ENCODE results near the gene RPRD1A. TPM values are rescaled to one million over a fixed set of nuclear protein-coding genes. Genes with fewer than 3 reads are reported as not detected.

RPRD1A gene
- total and polyA plus RNA-seq, 2 of the 4 experiments (the other 2 are of a cell fraction) = 23.3 to 27.2 TPM

DNA sequence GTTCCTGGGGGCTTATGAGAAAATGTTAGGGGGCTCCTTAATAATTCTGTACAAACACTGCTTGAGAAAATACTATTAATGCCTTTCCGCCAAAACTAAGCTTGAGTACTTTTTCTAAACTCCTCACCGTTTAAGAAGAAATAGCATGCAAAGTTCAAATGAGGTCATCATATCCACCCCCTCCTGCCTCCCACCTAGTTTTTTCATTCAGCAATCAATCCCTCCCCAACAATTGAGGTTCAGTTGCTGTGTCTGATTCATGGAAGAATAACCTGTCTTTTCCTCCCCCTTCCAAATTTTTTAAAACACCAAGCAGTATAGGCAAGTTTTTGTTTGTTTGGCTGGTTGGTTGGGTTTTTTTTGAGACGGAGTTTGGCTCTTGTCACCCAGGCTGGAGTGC lies 119.3 kb downstream of the RPRD1A start:
- Histone ChIP-seq H3K27me3 (ENCODE audit: control insufficient read depth, insufficient read depth, low read length) (peaks cover 15% of the 10 kb centered on the region), H3K9ac (ENCODE audit: low read depth, low read length) (no peak overlapping the region), H2AK5ac (ENCODE audit: low read depth, low read length) (no peak overlapping the region), H3K9me1 (ENCODE audit: insufficient read depth, low read length) (no peaks in the 10 kb centered on the region), H3K27ac (ENCODE audit: insufficient read depth, low read length) (no peak overlapping the region), H2BK120ac (ENCODE audit: low read depth, low read length) (no peak overlapping the region), H3K4me2 (ENCODE audit: low read depth, low read length) (no peak overlapping the region), H3K23ac (ENCODE audit: low read depth, low read length) (no peak overlapping the region), H3K4me3 (ENCODE audit: insufficient read depth, low read depth, low read length) (no peak overlapping the region), H2AK9ac (replicated peaks; ENCODE audit: low read depth, low read length, poor library complexity) (no peak overlapping the region), H3K4ac (ENCODE audit: low read depth, low read length) (no peak overlapping the region), H3K9me3 (ENCODE audit: control insufficient read depth, insufficient read depth, low read length) (no peaks in the 10 kb centered on the region), H4K5ac (ENCODE audit: low read depth, low read length) (no peak overlapping the region), H2BK15ac (ENCODE audit: low read depth, low read length) (no peak overlapping the region), H3K36me3 (ENCODE audit: control insufficient read depth, insufficient read depth, low read length) (no peaks in the 10 kb centered on the region), H3K4me1 (ENCODE audit: control insufficient read depth, insufficient read depth, low read length) (peaks cover 1% of the 10 kb centered on the region; the same call in 1 of the 2 replicates), H3K14ac (replicated peaks; ENCODE audit: low read depth, low read length) (no peak overlapping the region), H2BK20ac (ENCODE audit: low read depth, low read length) (no peak overlapping the region), H2AFZ (replicated peaks; ENCODE audit: low read length, poor library complexity) (no peak overlapping the region), H3K56ac (ENCODE audit: extremely low read depth, insufficient read depth, low read length) (no peak overlapping the region), H4K20me1 (ENCODE audit: insufficient read depth, low read length) (no peaks in the 10 kb centered on the region), H4K91ac (ENCODE audit: insufficient read depth, low read depth, low read length) (no peak overlapping the region), H2BK5ac (ENCODE audit: low read depth, low read length, poor library complexity, severe bottlenecking) (no peak overlapping the region), H3K79me1 (ENCODE audit: low read depth in 1 of 2, low read length in 2 of 2) (no peaks in the 10 kb centered on the region), H4K8ac (ENCODE audit: low read depth in 2 of 2, low read length in 2 of 2) (no peak overlapping the region), H3K18ac (ENCODE audit: low read depth, low read length) (no peak overlapping the region)
- in situ Hi-C loops (cut with MboI; ENCODE audit: low sequenced_read_pairs) (loop anchor here (10.0 kb wide), 1 partner anchor 193 kb away; no protein-coding TSS in a partner anchor), intact Hi-C loops (cut with micrococcal nuclease) (no loop called here), dilution Hi-C loops (cut with HindIII; ENCODE audit: low sequenced_read_pairs, unreplicated experiment) (no loop called here)
- ATAC-seq (ENCODE audit: low read depth) (no peak), DNase-seq (no peak)
- WGBS, 2 experiments (ENCODE audit: extremely low coverage in 2 of 2, insufficient read length in 1 of 2) = no CpG with 5 or more reads among the region's 3 CpGs
- no TSS peak for BruUV-seq (replicated peaks)
- ChIA-PET CTCF (interaction anchor here (0.9 kb wide), 1 partner anchor 32 kb away, joined by 3 read pairs; no protein-coding TSS in a partner anchor), POLR2A (ENCODE audit: unreplicated experiment) (no interaction called here)
- TF ChIP-seq RAD21 (IDR thresholded peaks at IDR 0.05; ENCODE audit: low read length) (no peak), POLR2A (IDR thresholded peaks at IDR 0.05; ENCODE audit: low read depth, low read length) (no peak), MAZ (IDR thresholded peaks at IDR 0.05; ENCODE audit: borderline replicate concordance, low read depth, low read length) (no peak), BHLHE40 (IDR thresholded peaks at IDR 0.05; ENCODE audit: low read depth, low read length) (no peak), MXI1 (IDR thresholded peaks at IDR 0.05; ENCODE audit: borderline replicate concordance, low read depth, low read length) (no peak), RCOR1 (IDR thresholded peaks at IDR 0.05; ENCODE audit: insufficient replicate concordance, low read length) (no peak), FOS (IDR thresholded peaks at IDR 0.05; ENCODE audit: low read depth, low read length) (no peak), NFE2L2 (IDR thresholded peaks at IDR 0.05; ENCODE audit: low read depth, low read length) (no peak), MAFK (IDR thresholded peaks at IDR 0.05; ENCODE audit: low read depth, low read length) (no peak)
- TF ChIP-seq, protein P1, sequence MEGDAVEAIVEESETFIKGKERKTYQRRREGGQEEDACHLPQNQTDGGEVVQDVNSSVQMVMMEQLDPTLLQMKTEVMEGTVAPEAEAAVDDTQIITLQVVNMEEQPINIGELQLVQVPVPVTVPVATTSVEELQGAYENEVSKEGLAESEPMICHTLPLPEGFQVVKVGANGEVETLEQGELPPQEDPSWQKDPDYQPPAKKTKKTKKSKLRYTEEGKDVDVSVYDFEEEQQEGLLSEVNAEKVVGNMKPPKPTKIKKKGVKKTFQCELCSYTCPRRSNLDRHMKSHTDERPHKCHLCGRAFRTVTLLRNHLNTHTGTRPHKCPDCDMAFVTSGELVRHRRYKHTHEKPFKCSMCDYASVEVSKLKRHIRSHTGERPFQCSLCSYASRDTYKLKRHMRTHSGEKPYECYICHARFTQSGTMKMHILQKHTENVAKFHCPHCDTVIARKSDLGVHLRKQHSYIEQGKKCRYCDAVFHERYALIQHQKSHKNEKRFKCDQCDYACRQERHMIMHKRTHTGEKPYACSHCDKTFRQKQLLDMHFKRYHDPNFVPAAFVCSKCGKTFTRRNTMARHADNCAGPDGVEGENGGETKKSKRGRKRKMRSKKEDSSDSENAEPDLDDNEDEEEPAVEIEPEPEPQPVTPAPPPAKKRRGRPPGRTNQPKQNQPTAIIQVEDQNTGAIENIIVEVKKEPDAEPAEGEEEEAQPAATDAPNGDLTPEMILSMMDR (conservative IDR thresholded peaks at IDR 0.05; ENCODE audit: low read depth, low read length) = no peak
- TF ChIP-seq, protein P2, sequence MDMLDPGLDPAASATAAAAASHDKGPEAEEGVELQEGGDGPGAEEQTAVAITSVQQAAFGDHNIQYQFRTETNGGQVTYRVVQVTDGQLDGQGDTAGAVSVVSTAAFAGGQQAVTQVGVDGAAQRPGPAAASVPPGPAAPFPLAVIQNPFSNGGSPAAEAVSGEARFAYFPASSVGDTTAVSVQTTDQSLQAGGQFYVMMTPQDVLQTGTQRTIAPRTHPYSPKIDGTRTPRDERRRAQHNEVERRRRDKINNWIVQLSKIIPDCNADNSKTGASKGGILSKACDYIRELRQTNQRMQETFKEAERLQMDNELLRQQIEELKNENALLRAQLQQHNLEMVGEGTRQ (IDR thresholded peaks at IDR 0.05; ENCODE audit: low read depth, low read length) = no peak
- TF ChIP-seq, protein P3, sequence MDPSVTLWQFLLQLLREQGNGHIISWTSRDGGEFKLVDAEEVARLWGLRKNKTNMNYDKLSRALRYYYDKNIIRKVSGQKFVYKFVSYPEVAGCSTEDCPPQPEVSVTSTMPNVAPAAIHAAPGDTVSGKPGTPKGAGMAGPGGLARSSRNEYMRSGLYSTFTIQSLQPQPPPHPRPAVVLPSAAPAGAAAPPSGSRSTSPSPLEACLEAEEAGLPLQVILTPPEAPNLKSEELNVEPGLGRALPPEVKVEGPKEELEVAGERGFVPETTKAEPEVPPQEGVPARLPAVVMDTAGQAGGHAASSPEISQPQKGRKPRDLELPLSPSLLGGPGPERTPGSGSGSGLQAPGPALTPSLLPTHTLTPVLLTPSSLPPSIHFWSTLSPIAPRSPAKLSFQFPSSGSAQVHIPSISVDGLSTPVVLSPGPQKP (IDR thresholded peaks at IDR 0.05; ENCODE audit: borderline replicate concordance, low read depth, low read length) = no peak

Data from IMR-90 (cell line).